Trophoblast cell (in vitro differentiated cells and primary cell): ENCODE measurements around the gene OR1D5.
"Not testable (repeated sequence)": the region's sequence is repeated elsewhere in the genome, so short reads cannot be mapped to it uniquely, and the experiment has no call there.

Experiments
- DNase-seq, 2 donors: peaks; one replicate each; pipeline ENCODE4 v3.0.0-alpha.2; 2016
- H2AFZ ChIP-seq: 2 replicates; pipeline ENCODE4 v1.6.1; 2013; ENCODE audit warnings: low read length, moderate library complexity, mild to moderate bottlenecking; ENCODE audit not compliant: insufficient read depth, poor library complexity
- H2AK5ac ChIP-seq: 2 replicates; pipeline ENCODE4 v1.6.1; 2013; ENCODE audit warnings: mild to moderate bottlenecking, low read length
- H2BK120ac ChIP-seq: 2 replicates; pipeline ENCODE4 v1.6.1; 2013; ENCODE audit warnings: low read length, mild to moderate bottlenecking, moderate library complexity; ENCODE audit not compliant: insufficient read depth, poor library complexity
- H2BK12ac ChIP-seq: 2 replicates; pipeline ENCODE4 v1.6.1; 2013; ENCODE audit warnings: mild to moderate bottlenecking, low read length, moderate library complexity
- H2BK5ac ChIP-seq: 2 replicates; pipeline ENCODE4 v1.6.1; 2013; ENCODE audit warnings: low read length, low read depth, moderate library complexity, mild to moderate bottlenecking; ENCODE audit not compliant: poor library complexity
- H3K14ac ChIP-seq: 2 replicates; pipeline ENCODE4 v1.6.1; 2013; ENCODE audit warnings: mild to moderate bottlenecking, low read length
- H3K18ac ChIP-seq: 2 replicates; pipeline ENCODE4 v1.6.1; 2013; ENCODE audit warnings: mild to moderate bottlenecking, low read length
- H3K23ac ChIP-seq: 2 replicates; pipeline ENCODE4 v1.6.1; 2013; ENCODE audit warnings: low read length
- H3K27ac ChIP-seq: 2 replicates; pipeline ENCODE4 v1.5.1; 2013; ENCODE audit warnings: low read depth, mild to moderate bottlenecking, inconsistent platforms, low read length, moderate library complexity
- H3K27me3 ChIP-seq: 2 replicates; pipeline ENCODE4 v1.6.1; 2013; ENCODE audit warnings: inconsistent platforms, mild to moderate bottlenecking, low read length, moderate library complexity; ENCODE audit not compliant: insufficient read depth
- H3K36me3 ChIP-seq, 2 experiments: 1 replicate in 1 of 2; 2 replicates in 1 of 2; pipeline ENCODE4 v1.6.1; 2013; ENCODE audit warnings: low read length in 2 of 2, mild to moderate bottlenecking in 2 of 2, moderate library complexity in 1 of 2; ENCODE audit not compliant: insufficient read depth in 2 of 2, control insufficient read depth in 1 of 2
- H3K4ac ChIP-seq: 2 replicates; pipeline ENCODE4 v1.6.1; 2013; ENCODE audit warnings: low read depth, mild to moderate bottlenecking, low read length, moderate library complexity
- H3K4me1 ChIP-seq, 2 experiments: 1 replicate in 1 of 2; 2 replicates in 1 of 2; pipeline ENCODE4 v1.6.1; 2013; ENCODE audit warnings: low read length in 2 of 2, mild to moderate bottlenecking in 2 of 2, moderate library complexity in 1 of 2; ENCODE audit not compliant: insufficient read depth in 2 of 2, control insufficient read depth in 1 of 2
- H3K4me2 ChIP-seq: 2 replicates; pipeline ENCODE4 v1.6.1; 2013; ENCODE audit warnings: inconsistent platforms, mild to moderate bottlenecking, low read length, moderate library complexity
- H3K4me3 ChIP-seq: 2 replicates; pipeline ENCODE4 v1.5.1; 2013; ENCODE audit warnings: mild to moderate bottlenecking, low read depth, low read length, inconsistent platforms
- H3K79me1 ChIP-seq: one replicate; pipeline ENCODE4 v1.6.1; 2013; ENCODE audit warnings: low read length
- H3K79me2 ChIP-seq: 2 replicates; pipeline ENCODE4 v1.6.1; 2013; ENCODE audit warnings: low read length, mild to moderate bottlenecking; ENCODE audit not compliant: control insufficient read depth, insufficient read depth, poor library complexity
- H3K9ac ChIP-seq: 2 replicates; pipeline ENCODE4 v1.6.1; 2013; ENCODE audit warnings: mild to moderate bottlenecking, low read length
- H3K9me3 ChIP-seq: 2 replicates; pipeline ENCODE4 v1.6.1; 2013; ENCODE audit warnings: low read depth, mild to moderate bottlenecking, control low read depth, inconsistent platforms, low read length; ENCODE audit not compliant: insufficient read depth
- H4K12ac ChIP-seq: 2 replicates; pipeline ENCODE4 v1.6.1; 2013; ENCODE audit warnings: low read depth, mild to moderate bottlenecking, low read length, moderate library complexity
- H4K8ac ChIP-seq: 2 replicates; pipeline ENCODE4 v1.6.1; 2013; ENCODE audit warnings: low read depth, mild to moderate bottlenecking, low read length, moderate library complexity
- H4K91ac ChIP-seq: one replicate; pipeline ENCODE4 v1.6.1; 2013; ENCODE audit warnings: low read depth, mild to moderate bottlenecking, low read length, moderate library complexity
- WGBS: extraction: QIAGEN DNeasy Blood & Tissue Kit; methylation state at CpG from one replicate; pipeline ENCODE4 v1.1.7; 2013; ENCODE audit warnings: missing lambda C conversion rate; ENCODE audit not compliant: insufficient read length, insufficient coverage; ENCODE audit errors: extremely low coverage; 5-methylcytosine and 5-hydroxymethylcytosine counted together

OR1D5 gene

GRCh38 chr17:3062824-3063377, 506 bp downstream of the OR1D5 start:
- H2AFZ ChIP-seq, H4K8ac ChIP-seq, H3K23ac ChIP-seq, H3K4me3 ChIP-seq, H3K9me3 ChIP-seq, H3K14ac ChIP-seq, H3K27ac ChIP-seq, H3K18ac ChIP-seq, H4K12ac ChIP-seq, H3K27me3 ChIP-seq, H2BK5ac ChIP-seq, DNase-seq, H4K91ac ChIP-seq, H3K79me1 ChIP-seq, H3K79me2 ChIP-seq, H2BK12ac ChIP-seq, H3K4me2 ChIP-seq, H2BK120ac ChIP-seq, H3K36me3 ChIP-seq, H3K9ac ChIP-seq, H3K4ac ChIP-seq, H2AK5ac ChIP-seq, H3K4me1 ChIP-seq: not testable (repeated sequence)
- no CpG with 5 or more reads among the region's 8 CpGs for WGBS

- H3K4me2 ChIP-seq, H3K9me3 ChIP-seq, H4K8ac ChIP-seq, H3K4me3 ChIP-seq, H3K4me1 ChIP-seq, H3K9ac ChIP-seq, H3K4ac ChIP-seq, H3K27ac ChIP-seq, H2BK12ac ChIP-seq, H3K36me3 ChIP-seq, H4K91ac ChIP-seq, H3K23ac ChIP-seq, H2AK5ac ChIP-seq, H2BK5ac ChIP-seq, H3K79me2 ChIP-seq, H3K14ac ChIP-seq, H3K18ac ChIP-seq, DNase-seq, H3K79me1 ChIP-seq, H4K12ac ChIP-seq, H2AFZ ChIP-seq, H3K27me3 ChIP-seq, H2BK120ac ChIP-seq: not testable (repeated sequence)
- no CpG with 5 or more reads among the region's 2 CpGs for WGBS
Measured at GRCh38 chr17:3054868-3055267, 8.5 kb downstream of the OR1D5 start.

GRCh38 chr17:3049705-3050295, 13.6 kb downstream of the OR1D5 start:
- Histone ChIP-seq H3K79me2 (no peaks in the 10 kb centered on the region), H3K4me2 (no peak overlapping the region), H3K23ac (no peak overlapping the region), H3K9me3 (no peaks in the 10 kb centered on the region), H3K27ac (no peak overlapping the region), H3K4me1 (peaks cover 2 to 4% of the 10 kb centered on the region in 2 experiments), H3K18ac (no peak overlapping the region), H3K27me3 (no peaks in the 10 kb centered on the region), H3K14ac (no peak overlapping the region), H4K12ac (no peak overlapping the region), H3K9ac (no peak overlapping the region), H3K4me3 (no peak overlapping the region), H3K4ac (no peak overlapping the region), H2BK5ac (no peak overlapping the region), H4K91ac (no peak overlapping the region), H2AFZ (no peak overlapping the region), H2AK5ac (no peak overlapping the region), H2BK120ac (no peak overlapping the region), H3K79me1 (no peaks in the 10 kb centered on the region), H4K8ac (peak overlapping the region; percentile 17), H2BK12ac (no peak overlapping the region), H3K36me3 (no peaks in the 10 kb centered on the region)
- no CpG with 5 or more reads among the region's 8 CpGs for WGBS
- DNase-seq = peak in 1 of 2 donors; percentile 37

- no peak overlapping the region for H2BK5ac ChIP-seq
- no CpG with 5 or more reads among the region's 50 CpGs for WGBS
- DNase-seq = peak; percentile 98 to 99
- no peak overlapping the region for H3K27ac ChIP-seq
- no peak overlapping the region for H2BK12ac ChIP-seq
- H3K14ac ChIP-seq = no peak overlapping the region
- no peak overlapping the region for H2BK120ac ChIP-seq
- H3K9me3 ChIP-seq = peaks cover 6% of the 10 kb centered on the region
- H3K79me1 ChIP-seq = no peaks in the 10 kb centered on the region
- peak overlapping the region; percentile 65 for H4K12ac ChIP-seq
- peak overlapping the region; percentile 3 for H3K9ac ChIP-seq
- no peaks in the 10 kb centered on the region for H3K36me3 ChIP-seq
- H3K18ac ChIP-seq = no peak overlapping the region
- no peak overlapping the region for H3K4ac ChIP-seq
- H3K79me2 ChIP-seq = no peaks in the 10 kb centered on the region
- no peaks in the 10 kb centered on the region for H3K27me3 ChIP-seq
- H4K8ac ChIP-seq = peak overlapping the region; percentile 79
- peak overlapping the region; percentile 88 for H2AFZ ChIP-seq
- peaks cover 2 to 4% of the 10 kb centered on the region in 2 experiments for H3K4me1 ChIP-seq
- no peak overlapping the region for H4K91ac ChIP-seq
- H3K4me3 ChIP-seq = peak overlapping the region; percentile 78
- H2AK5ac ChIP-seq = no peak overlapping the region
- H3K23ac ChIP-seq = no peak overlapping the region
- H3K4me2 ChIP-seq = peak overlapping the region; percentile 79
Measured at GRCh38 chr17:3048727-3049471, 14.5 kb downstream of the OR1D5 start.
